Panc1 (cell line): Measurements from ENCODE around the gene UBD.

Experiments used
- CTCF ChIP-seq: fragments of 450-650 bp; IDR thresholded peaks from 2 replicates; pipeline ENCODE4 v1.5.1; 2017; ENCODE audit warnings: mild to moderate bottlenecking
- POLR2AphosphoS5 ChIP-seq: IDR thresholded peaks from 2 replicates; pipeline ENCODE4 v1.6.1; 2012; ENCODE audit warnings: mild to moderate bottlenecking, low read depth, low read length, moderate library complexity
- REST ChIP-seq, 2 experiments: IDR thresholded peaks; 2 replicates each; pipeline ENCODE4 v1.6.1; 2011 to 2012; ENCODE audit warnings: low read depth in 2 of 2, control low read depth in 1 of 2, low read length in 1 of 2, mild to moderate bottlenecking in 1 of 2, moderate library complexity in 1 of 2; ENCODE audit not compliant: insufficient read depth in 1 of 2
- TCF7L2 ChIP-seq: IDR thresholded peaks from 2 replicates; pipeline ENCODE4 v1.6.1; 2011; ENCODE audit warnings: mild to moderate bottlenecking, low read depth, low read length, inconsistent platforms

GRCh38 chr6:29509711-29510110, 49.8 kb downstream of the UBD start:
- TF ChIP-seq POLR2AphosphoS5 (no peak), CTCF (no peak), TCF7L2 (no peak), REST (IDR thresholded peaks at IDR 0.05; ENCODE audit: insufficient read depth in 1 of 2, low read depth in 2 of 2, low read length in 1 of 2) (no peak)
